ENCODE measurements around the gene MPP1.

Gene MPP1

GRCh38 chrX:154730253-154730891 is 74.9 kb downstream of the MPP1 start:
- TF ChIP-seq EZH2phosphoT487 (IDR thresholded peaks at IDR 0.05; ENCODE audit: borderline replicate concordance, low read length): no peak
- H3K79me2 ChIP-seq (ENCODE audit: control insufficient read depth, low read length): no peaks in the 10 kb centered on the region
- H3K9me2 ChIP-seq (replicated peaks; ENCODE audit: control insufficient read depth, low read length): no peaks in the 10 kb centered on the region
- H4K20me1 ChIP-seq (ENCODE audit: control insufficient read depth, insufficient read depth, low read depth, low read length): no peaks in the 10 kb centered on the region
- no peaks in the 10 kb centered on the region for H3K27me3 ChIP-seq (ENCODE audit: control insufficient read depth, low read length)
- no peaks in the 10 kb centered on the region for H3K9me3 ChIP-seq (ENCODE audit: control insufficient read depth, insufficient read depth, low read length)
- no peaks in the 10 kb centered on the region for H3K36me3 ChIP-seq (ENCODE audit: control insufficient read depth, low read length)
- no peak overlapping the region for H3K27ac ChIP-seq (ENCODE audit: low read depth, low read length)
- no peak overlapping the region for H3K4me3 ChIP-seq (ENCODE audit: low read length)
- peaks cover 26% of the 10 kb centered on the region for H3K4me1 ChIP-seq (ENCODE audit: control insufficient read depth, low read length)
- no peak overlapping the region for H3K4me2 ChIP-seq (ENCODE audit: low read length)
- H3F3A ChIP-seq (ENCODE audit: control insufficient read depth, insufficient read depth): no peaks in the 10 kb centered on the region

GRCh38 chrX:154729439-154729838 is 75.8 kb downstream of the MPP1 start:
- no peak overlapping the region for H3K4me3 ChIP-seq (ENCODE audit: low read length)
- no peak overlapping the region for H3K4me2 ChIP-seq (ENCODE audit: low read length)
- no peaks in the 10 kb centered on the region for H3K9me2 ChIP-seq (replicated peaks; ENCODE audit: control insufficient read depth, low read length)
- TF ChIP-seq CTCF (IDR thresholded peaks at IDR 0.05; ENCODE audit: low read depth, low read length, poor library complexity, severe bottlenecking) (no peak), EZH2phosphoT487 (IDR thresholded peaks at IDR 0.05; ENCODE audit: borderline replicate concordance, low read length) (no peak)
- H3K9me3 ChIP-seq (ENCODE audit: control insufficient read depth, insufficient read depth, low read length): no peaks in the 10 kb centered on the region
- no peaks in the 10 kb centered on the region for H3F3A ChIP-seq (ENCODE audit: control insufficient read depth, insufficient read depth)
- H3K27me3 ChIP-seq (ENCODE audit: control insufficient read depth, low read length): no peaks in the 10 kb centered on the region
- no peaks in the 10 kb centered on the region for H3K36me3 ChIP-seq (ENCODE audit: control insufficient read depth, low read length)
- H3K79me2 ChIP-seq (ENCODE audit: control insufficient read depth, low read length): no peaks in the 10 kb centered on the region
- H4K20me1 ChIP-seq (ENCODE audit: control insufficient read depth, insufficient read depth, low read depth, low read length): no peaks in the 10 kb centered on the region
- H3K27ac ChIP-seq (ENCODE audit: low read depth, low read length): no peak overlapping the region
- H3K4me1 ChIP-seq (ENCODE audit: control insufficient read depth, low read length): peaks cover 17% of the 10 kb centered on the region

Data from DOHH2 (cell line).